ENCODE data around the gene COG7. TPM values are rescaled to one million over a fixed set of nuclear protein-coding genes. Genes with fewer than 3 reads are reported as not detected.
"Not testable (repeated sequence)": the region's sequence is repeated elsewhere in the genome, so short reads cannot be mapped to it uniquely, and the experiment has no call there.

COG7 gene
- total RNA-seq (2014; rRNA removed; shearing (Covaris generic); ENCODE audit: low replicate concordance), result 29.4 and 42.6 TPM in 2 replicates

GRCh38 chr16:23452572-23453337 lies at the start of gene COG7:
Gene COG7 (minus strand): TSS chr16:23453189. CDS start chr16:23452994, 195 bp downstream.
- DNase-seq (ENCODE audit: low read depth), result peak; percentile 91
- in situ Hi-C loops (cut with HindIII; ENCODE audit: low pct_unique_long_range_greater_than_20kb, low sequenced_read_pairs), result no loop called here

- no peak for DNase-seq (ENCODE audit: low read depth)
- in situ Hi-C loops (cut with HindIII; ENCODE audit: low pct_unique_long_range_greater_than_20kb, low sequenced_read_pairs), result no loop called here
These were observed 49.5 kb upstream of the COG7 start for GRCh38 chr16:23502466-23502865.

GRCh38 chr16:23501291-23501690 lies 48.3 kb upstream of the COG7 start:
- in situ Hi-C loops (cut with HindIII; ENCODE audit: low pct_unique_long_range_greater_than_20kb, low sequenced_read_pairs), result no loop called here
- DNase-seq (ENCODE audit: low read depth), result no peak

GRCh38 chr16:23500862-23501225 lies 47.9 kb upstream of the COG7 start:
- no peak for DNase-seq (ENCODE audit: low read depth)
- in situ Hi-C loops (cut with HindIII; ENCODE audit: low pct_unique_long_range_greater_than_20kb, low sequenced_read_pairs), result no loop called here

GRCh38 chr16:23500212-23500861 lies 47.3 kb upstream of the COG7 start:
- in situ Hi-C loops (cut with HindIII; ENCODE audit: low pct_unique_long_range_greater_than_20kb, low sequenced_read_pairs), result no loop called here
- no peak for DNase-seq (ENCODE audit: low read depth)

GRCh38 chr16:23499801-23500200 lies 46.8 kb upstream of the COG7 start:
- DNase-seq (ENCODE audit: low read depth), result no peak
- in situ Hi-C loops (cut with HindIII; ENCODE audit: low pct_unique_long_range_greater_than_20kb, low sequenced_read_pairs), result no loop called here

- no peak for DNase-seq (ENCODE audit: low read depth)
- in situ Hi-C loops (cut with HindIII; ENCODE audit: low pct_unique_long_range_greater_than_20kb, low sequenced_read_pairs), result no loop called here
These were observed 45.9 kb upstream of the COG7 start for GRCh38 chr16:23498863-23499262.

- no peak for DNase-seq (ENCODE audit: low read depth)
- in situ Hi-C loops (cut with HindIII; ENCODE audit: low pct_unique_long_range_greater_than_20kb, low sequenced_read_pairs), result no loop called here
These were observed 44.5 kb upstream of the COG7 start for GRCh38 chr16:23497543-23497868.

GRCh38 chr16:23496821-23497542 lies 44.0 kb upstream of the COG7 start:
- peak; percentile 73 for DNase-seq (ENCODE audit: low read depth)
- in situ Hi-C loops (cut with HindIII; ENCODE audit: low pct_unique_long_range_greater_than_20kb, low sequenced_read_pairs), result no loop called here

- in situ Hi-C loops (cut with HindIII; ENCODE audit: low pct_unique_long_range_greater_than_20kb, low sequenced_read_pairs), result no loop called here
- no peak for DNase-seq (ENCODE audit: low read depth)
These were observed 42.7 kb upstream of the COG7 start for GRCh38 chr16:23495671-23496070.

GRCh38 chr16:23494188-23494587 lies 41.2 kb upstream of the COG7 start:
- in situ Hi-C loops (cut with HindIII; ENCODE audit: low pct_unique_long_range_greater_than_20kb, low sequenced_read_pairs), result no loop called here
- no peak for DNase-seq (ENCODE audit: low read depth)

- in situ Hi-C loops (cut with HindIII; ENCODE audit: low pct_unique_long_range_greater_than_20kb, low sequenced_read_pairs), result no loop called here
- DNase-seq (ENCODE audit: low read depth), result peak; percentile 83
These were observed 38.8 kb upstream of the COG7 start for GRCh38 chr16:23491490-23492391.

- in situ Hi-C loops (cut with HindIII; ENCODE audit: low pct_unique_long_range_greater_than_20kb, low sequenced_read_pairs), result no loop called here
- no peak for DNase-seq (ENCODE audit: low read depth)
These were observed 33.5 kb upstream of the COG7 start for GRCh38 chr16:23486480-23486879.

GRCh38 chr16:23485841-23486240 lies 32.9 kb upstream of the COG7 start:
- in situ Hi-C loops (cut with HindIII; ENCODE audit: low pct_unique_long_range_greater_than_20kb, low sequenced_read_pairs), result no loop called here
- DNase-seq (ENCODE audit: low read depth), result no peak

- in situ Hi-C loops (cut with HindIII; ENCODE audit: low pct_unique_long_range_greater_than_20kb, low sequenced_read_pairs), result no loop called here
- no peak for DNase-seq (ENCODE audit: low read depth)
These were observed 32.2 kb upstream of the COG7 start for GRCh38 chr16:23485257-23485614.

- no peak for DNase-seq (ENCODE audit: low read depth)
- in situ Hi-C loops (cut with HindIII; ENCODE audit: low pct_unique_long_range_greater_than_20kb, low sequenced_read_pairs), result no loop called here
These were observed 31.7 kb upstream of the COG7 start for GRCh38 chr16:23484510-23485256.

- DNase-seq (ENCODE audit: low read depth); in situ Hi-C loops (cut with HindIII; ENCODE audit: low pct_unique_long_range_greater_than_20kb, low sequenced_read_pairs): not testable (repeated sequence)
These were observed 30.5 kb upstream of the COG7 start for GRCh38 chr16:23483492-23483891.

- in situ Hi-C loops (cut with HindIII; ENCODE audit: low pct_unique_long_range_greater_than_20kb, low sequenced_read_pairs), result no loop called here
- DNase-seq (ENCODE audit: low read depth), result no peak
These were observed 29.8 kb upstream of the COG7 start for GRCh38 chr16:23482778-23483177.

All from Caki2 (cell line).